ENCODE measurements around the gene PTPRD. TPM values are rescaled to one million over a fixed set of nuclear protein-coding genes. Genes with fewer than 3 reads are reported as not detected.

Gene PTPRD
- total RNA-seq, 1 experiment from 2014 or later: 32.5 TPM

DNA sequence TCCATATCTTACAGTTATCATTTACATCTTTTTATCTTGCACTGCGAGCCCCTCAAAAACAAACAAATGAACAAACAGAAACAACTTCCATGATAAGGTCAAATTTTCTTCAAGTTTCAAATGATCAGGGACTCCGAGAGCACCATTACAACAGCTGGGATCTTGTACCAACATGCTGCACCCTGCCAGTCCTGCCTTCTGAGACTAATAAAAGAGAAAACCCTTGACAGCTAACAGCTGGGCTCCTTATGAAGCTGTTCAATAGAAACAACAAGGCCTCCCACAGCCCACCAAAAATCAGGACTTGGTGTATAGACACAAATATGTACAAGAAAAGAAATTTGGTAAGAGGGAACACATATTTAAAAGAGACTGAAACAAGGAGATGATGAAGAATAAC is 1828.0 kb downstream of the PTPRD start:
- Mint-ChIP-seq H3K27me3 (ENCODE audit: low read depth) (no peaks in the 10 kb centered on the region), H3K4me1 (peaks cover 25 to 26% of the 10 kb centered on the region in 2 experiments), H3K27ac (peak overlapping the region; percentile 1 to 18 (median 16); a peak in 5 of 7 replicates), H3K4me3 (no peak overlapping the region), H3K9me3 (no peaks in the 10 kb centered on the region), H3K36me3 (ENCODE audit: insufficient read depth in 1 of 3, low read depth in 3 of 3) (no peaks in the 10 kb centered on the region)
- H2AFZ ChIP-seq (ENCODE audit: low read length): no peak overlapping the region
- H3T11ph ChIP-seq (ENCODE audit: low read length): no peak overlapping the region
- no peak overlapping the region for H3K56ac ChIP-seq (ENCODE audit: insufficient read length, low read depth, low read length)
- no peak overlapping the region for H4K8ac ChIP-seq (replicated peaks; ENCODE audit: insufficient read length, low read depth, low read length)
- TF ChIP-seq, protein P1, sequence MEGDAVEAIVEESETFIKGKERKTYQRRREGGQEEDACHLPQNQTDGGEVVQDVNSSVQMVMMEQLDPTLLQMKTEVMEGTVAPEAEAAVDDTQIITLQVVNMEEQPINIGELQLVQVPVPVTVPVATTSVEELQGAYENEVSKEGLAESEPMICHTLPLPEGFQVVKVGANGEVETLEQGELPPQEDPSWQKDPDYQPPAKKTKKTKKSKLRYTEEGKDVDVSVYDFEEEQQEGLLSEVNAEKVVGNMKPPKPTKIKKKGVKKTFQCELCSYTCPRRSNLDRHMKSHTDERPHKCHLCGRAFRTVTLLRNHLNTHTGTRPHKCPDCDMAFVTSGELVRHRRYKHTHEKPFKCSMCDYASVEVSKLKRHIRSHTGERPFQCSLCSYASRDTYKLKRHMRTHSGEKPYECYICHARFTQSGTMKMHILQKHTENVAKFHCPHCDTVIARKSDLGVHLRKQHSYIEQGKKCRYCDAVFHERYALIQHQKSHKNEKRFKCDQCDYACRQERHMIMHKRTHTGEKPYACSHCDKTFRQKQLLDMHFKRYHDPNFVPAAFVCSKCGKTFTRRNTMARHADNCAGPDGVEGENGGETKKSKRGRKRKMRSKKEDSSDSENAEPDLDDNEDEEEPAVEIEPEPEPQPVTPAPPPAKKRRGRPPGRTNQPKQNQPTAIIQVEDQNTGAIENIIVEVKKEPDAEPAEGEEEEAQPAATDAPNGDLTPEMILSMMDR (conservative IDR thresholded peaks at IDR 0.05): no peak
- no peak overlapping the region for H3K9ac ChIP-seq (ENCODE audit: extremely low read depth, insufficient read length, low read length)
- no peak overlapping the region for H2BK20ac ChIP-seq (ENCODE audit: low read depth, low read length, poor library complexity, severe bottlenecking)
- H2BK15ac ChIP-seq (ENCODE audit: low read depth, low read length): no peak overlapping the region
- no peaks in the 10 kb centered on the region for H3K27me3 ChIP-seq (ENCODE audit: insufficient read depth, low read length)
- no peak for DNase-seq
- H3K4me2 ChIP-seq (ENCODE audit: insufficient read depth, insufficient read length, low read length): no peak overlapping the region
- no peaks in the 10 kb centered on the region for H3K23me2 ChIP-seq (ENCODE audit: insufficient read length, low read depth, low read length, poor library complexity, severe bottlenecking)
- no peak overlapping the region for H4K5ac ChIP-seq (ENCODE audit: insufficient read length, low read depth, low read length)
- H2BK120ac ChIP-seq (ENCODE audit: low read depth, low read length, poor library complexity, severe bottlenecking): no peak overlapping the region
- no peak overlapping the region for H3K27ac ChIP-seq (ENCODE audit: insufficient read length, low read depth, low read length)
- H2BK5ac ChIP-seq (ENCODE audit: insufficient read length, low read length): no peak overlapping the region
- no peak overlapping the region for H2BK12ac ChIP-seq (ENCODE audit: insufficient read length, low read depth, low read length)
- no peaks in the 10 kb centered on the region for H4K20me1 ChIP-seq (ENCODE audit: control insufficient read depth, insufficient read depth, insufficient read length)
- H2AK5ac ChIP-seq (ENCODE audit: insufficient read length, low read length): no peak overlapping the region
- H3K23ac ChIP-seq (ENCODE audit: insufficient read length, low read depth, low read length): no peak overlapping the region
- no peak overlapping the region for H3K14ac ChIP-seq (ENCODE audit: insufficient read depth, low read length)
- H3K79me2 ChIP-seq (ENCODE audit: insufficient read depth, low read length): no peaks in the 10 kb centered on the region
- no peaks in the 10 kb centered on the region for H3K79me1 ChIP-seq (ENCODE audit: insufficient read depth, low read depth, low read length, poor library complexity, severe bottlenecking)
- no peak overlapping the region for H4K91ac ChIP-seq (ENCODE audit: insufficient read length, low read depth, low read length)
- no peak overlapping the region for H3K18ac ChIP-seq (ENCODE audit: insufficient read length, low read depth, low read length)
- no CpG with 5 or more reads among the region's 2 CpGs for WGBS (ENCODE audit: extremely low coverage, insufficient read length, low lambda C conversion rate)
- H3K9me3 ChIP-seq (ENCODE audit: control insufficient read depth, low read depth, low read length): no peaks in the 10 kb centered on the region
- H3K4ac ChIP-seq (ENCODE audit: low read depth, low read length): no peak overlapping the region
- no peaks in the 10 kb centered on the region for H3K4me1 ChIP-seq (ENCODE audit: insufficient read depth, low read length)

Data from H9 (cell line).